Stimulated activated memory B cell treated with anti-CD40 and anti-IgM and Interleukin-4, amounts not matched to agents 10 μg/mL and 1 μg/mL and 100 μg/mL, for 72 hours (primary cell): Measurements from ENCODE around the gene ITPRID2.

Experiments
- ATAC-seq: fragments of 150-1000 bp; cut with Tn5 transposase; 2 replicates; pipeline ENCODE4 v1.10.0; 2021
- H3K27ac Mint-ChIP-seq: one replicate; pipeline ENCODE4 v1.8.0; 2022; ENCODE audit warnings: mild to moderate bottlenecking, mixed read lengths
- H3K27me3 Mint-ChIP-seq: one replicate; pipeline ENCODE4 v1.8.0; 2022; ENCODE audit warnings: mixed read lengths
- H3K36me3 Mint-ChIP-seq: one replicate; pipeline ENCODE4 v1.8.0; 2022; ENCODE audit warnings: mixed read lengths
- H3K4me1 Mint-ChIP-seq: one replicate; pipeline ENCODE4 v1.8.0; 2022; ENCODE audit warnings: mixed read lengths
- H3K4me3 Mint-ChIP-seq: one replicate; pipeline ENCODE4 v1.8.0; 2022; ENCODE audit warnings: mild to moderate bottlenecking, moderate library complexity, mixed read lengths
- H3K9me3 Mint-ChIP-seq: one replicate; pipeline ENCODE4 v1.8.0; 2022; ENCODE audit warnings: mixed read lengths

Gene ITPRID2

GRCh38 chr2:181894381-181894780 is 2.9 kb downstream of the ITPRID2 start:
- H3K4me3 Mint-ChIP-seq, result no peak overlapping the region
- peaks cover 10% of the 10 kb centered on the region for H3K4me1 Mint-ChIP-seq

GRCh38 chr2:181895818-181896217 is 4.3 kb downstream of the ITPRID2 start:
- Mint-ChIP-seq H3K27ac (no peak overlapping the region), H3K36me3 (peaks cover 25% of the 10 kb centered on the region), H3K9me3 (no peaks in the 10 kb centered on the region), H3K27me3 (no peaks in the 10 kb centered on the region), H3K4me1 (peaks cover 10% of the 10 kb centered on the region), H3K4me3 (no peak overlapping the region)
- ATAC-seq, result no peak

More at GRCh38 chr2:181894381-181894780, 2.9 kb downstream of the ITPRID2 start:
- Mint-ChIP-seq H3K27me3 (no peaks in the 10 kb centered on the region), H3K9me3 (no peaks in the 10 kb centered on the region), H3K36me3 (peaks cover 14% of the 10 kb centered on the region), H3K27ac (no peak overlapping the region)
- no peak for ATAC-seq

- Mint-ChIP-seq H3K27ac (no peak overlapping the region), H3K36me3 (peaks cover 25% of the 10 kb centered on the region), H3K4me1 (peaks cover 6% of the 10 kb centered on the region), H3K9me3 (no peaks in the 10 kb centered on the region), H3K27me3 (no peaks in the 10 kb centered on the region), H3K4me3 (no peak overlapping the region)
- no peak for ATAC-seq
Measured at GRCh38 chr2:181896286-181896685, 4.8 kb downstream of the ITPRID2 start.

- no peak overlapping the region for H3K27ac Mint-ChIP-seq
- no peak for ATAC-seq
- no peaks in the 10 kb centered on the region for H3K27me3 Mint-ChIP-seq
- H3K4me1 Mint-ChIP-seq, result peaks cover 9% of the 10 kb centered on the region
- no peaks in the 10 kb centered on the region for H3K9me3 Mint-ChIP-seq
- no peak overlapping the region for H3K4me3 Mint-ChIP-seq
- H3K36me3 Mint-ChIP-seq, result peaks cover 55% of the 10 kb centered on the region
Measured at GRCh38 chr2:181900007-181900651, 8.6 kb downstream of the ITPRID2 start.

- Mint-ChIP-seq H3K27ac (no peak overlapping the region), H3K4me3 (no peak overlapping the region), H3K36me3 (peaks cover 54% of the 10 kb centered on the region)
Measured at GRCh38 chr2:181902625-181903024, 11.1 kb downstream of the ITPRID2 start.

GRCh38 chr2:181904022-181904632 is 12.6 kb downstream of the ITPRID2 start:
- Mint-ChIP-seq H3K4me3 (no peak overlapping the region), H3K9me3 (no peaks in the 10 kb centered on the region), H3K27me3 (no peaks in the 10 kb centered on the region), H3K27ac (no peak overlapping the region), H3K4me1 (peaks cover 9% of the 10 kb centered on the region), H3K36me3 (peaks cover 50% of the 10 kb centered on the region)
- ATAC-seq, result no peak

More at GRCh38 chr2:181902625-181903024, 11.1 kb downstream of the ITPRID2 start:
- no peak for ATAC-seq
- Mint-ChIP-seq H3K4me1 (peaks cover 9% of the 10 kb centered on the region), H3K27me3 (no peaks in the 10 kb centered on the region), H3K9me3 (no peaks in the 10 kb centered on the region)

GRCh38 chr2:181907057-181907456 is 15.5 kb downstream of the ITPRID2 start:
- Mint-ChIP-seq H3K27ac (no peak overlapping the region), H3K9me3 (no peaks in the 10 kb centered on the region), H3K36me3 (peaks cover 39% of the 10 kb centered on the region), H3K27me3 (no peaks in the 10 kb centered on the region), H3K4me1 (peaks cover 9% of the 10 kb centered on the region), H3K4me3 (no peak overlapping the region)
- no peak for ATAC-seq

- H3K4me3 Mint-ChIP-seq, result no peak overlapping the region
- peaks cover 9% of the 10 kb centered on the region for H3K4me1 Mint-ChIP-seq
- no peaks in the 10 kb centered on the region for H3K9me3 Mint-ChIP-seq
- no peak for ATAC-seq
- no peaks in the 10 kb centered on the region for H3K27me3 Mint-ChIP-seq
- peaks cover 33% of the 10 kb centered on the region for H3K36me3 Mint-ChIP-seq
- no peak overlapping the region for H3K27ac Mint-ChIP-seq
Measured at GRCh38 chr2:181907635-181908034, 16.1 kb downstream of the ITPRID2 start.

- ATAC-seq, result no peak
Measured at GRCh38 chr2:181910028-181910831, 18.7 kb downstream of the ITPRID2 start.

GRCh38 chr2:181911830-181912229 is 20.3 kb downstream of the ITPRID2 start:
- Mint-ChIP-seq H3K9me3 (no peaks in the 10 kb centered on the region), H3K4me1 (no peaks in the 10 kb centered on the region), H3K27me3 (no peaks in the 10 kb centered on the region), H3K36me3 (peaks cover 35% of the 10 kb centered on the region), H3K4me3 (no peak overlapping the region), H3K27ac (no peak overlapping the region)
- no peak for ATAC-seq

More at GRCh38 chr2:181910028-181910831, 18.7 kb downstream of the ITPRID2 start:
- Mint-ChIP-seq H3K27me3 (no peaks in the 10 kb centered on the region), H3K27ac (no peak overlapping the region), H3K9me3 (no peaks in the 10 kb centered on the region), H3K4me1 (no peaks in the 10 kb centered on the region), H3K36me3 (peaks cover 28% of the 10 kb centered on the region), H3K4me3 (no peak overlapping the region)

- no peak overlapping the region for H3K4me3 Mint-ChIP-seq
- no peaks in the 10 kb centered on the region for H3K4me1 Mint-ChIP-seq
- peaks cover 53% of the 10 kb centered on the region for H3K36me3 Mint-ChIP-seq
- H3K27ac Mint-ChIP-seq, result no peak overlapping the region
- H3K9me3 Mint-ChIP-seq, result no peaks in the 10 kb centered on the region
- no peak for ATAC-seq
- no peaks in the 10 kb centered on the region for H3K27me3 Mint-ChIP-seq
Measured at GRCh38 chr2:181915102-181915501, 23.6 kb downstream of the ITPRID2 start.

GRCh38 chr2:181916726-181917718 is 25.5 kb downstream of the ITPRID2 start:
- no peak overlapping the region for H3K4me3 Mint-ChIP-seq
- no peaks in the 10 kb centered on the region for H3K9me3 Mint-ChIP-seq
- no peak for ATAC-seq
- peaks cover 50% of the 10 kb centered on the region for H3K36me3 Mint-ChIP-seq
- no peak overlapping the region for H3K27ac Mint-ChIP-seq
- no peaks in the 10 kb centered on the region for H3K27me3 Mint-ChIP-seq
- H3K4me1 Mint-ChIP-seq, result no peaks in the 10 kb centered on the region

GRCh38 chr2:181918188-181918587 is 26.7 kb downstream of the ITPRID2 start:
- no peak overlapping the region for H3K4me3 Mint-ChIP-seq
- H3K36me3 Mint-ChIP-seq, result peaks cover 59% of the 10 kb centered on the region
- ATAC-seq, result no peak
- no peak overlapping the region for H3K27ac Mint-ChIP-seq
- H3K27me3 Mint-ChIP-seq, result no peaks in the 10 kb centered on the region
- no peaks in the 10 kb centered on the region for H3K4me1 Mint-ChIP-seq
- no peaks in the 10 kb centered on the region for H3K9me3 Mint-ChIP-seq

GRCh38 chr2:181923121-181923520 is 31.6 kb downstream of the ITPRID2 start:
- Mint-ChIP-seq H3K4me1 (no peaks in the 10 kb centered on the region), H3K27ac (no peak overlapping the region), H3K36me3 (peaks cover 46% of the 10 kb centered on the region), H3K9me3 (peaks cover 3% of the 10 kb centered on the region), H3K4me3 (no peak overlapping the region), H3K27me3 (no peaks in the 10 kb centered on the region)
- no peak for ATAC-seq

GRCh38 chr2:181924336-181924735 is 32.8 kb downstream of the ITPRID2 start:
- Mint-ChIP-seq H3K27ac (no peak overlapping the region), H3K9me3 (peaks cover 3% of the 10 kb centered on the region), H3K36me3 (peaks cover 39% of the 10 kb centered on the region), H3K4me1 (no peaks in the 10 kb centered on the region), H3K4me3 (no peak overlapping the region), H3K27me3 (no peaks in the 10 kb centered on the region)
- ATAC-seq, result no peak
